CD14-positive monocyte (primary cell): ENCODE measurements around the gene CUX1. TPM values are rescaled to one million over a fixed set of nuclear protein-coding genes. Genes with fewer than 3 reads are reported as not detected.

Source experiments
- DNase-seq, 3 donors: peaks; one replicate each; pipeline ENCODE4 v3.0.0-alpha.2; 2011 to 2022
- H2AFZ ChIP-seq: 2 replicates; pipeline ENCODE4 v1.6.0; 2012; ENCODE audit warnings: mild to moderate bottlenecking, low read depth, low read length, inconsistent platforms; ENCODE audit not compliant: insufficient read depth, poor library complexity, severe bottlenecking
- H3K27ac ChIP-seq, 2 donors: 1 replicate in 1 of 2; 2 replicates in 1 of 2; pipeline ENCODE4 v1.5.1; 2012 to 2013; ENCODE audit warnings: low read length in 2 of 2, control low read depth in 1 of 2, inconsistent platforms in 1 of 2, low read depth in 1 of 2, mild to moderate bottlenecking in 1 of 2
- H3K27me3 ChIP-seq, 2 donors: one replicate each; pipeline versions ENCODE4 v1.6.0 to v1.6.1; 2011 to 2013; ENCODE audit warnings: low read length in 2 of 2; ENCODE audit not compliant: control insufficient read depth in 2 of 2, insufficient read depth in 2 of 2
- H3K36me3 ChIP-seq, 2 donors: replicated peaks in 1 of 2; 1 replicate in 1 of 2; 2 replicates in 1 of 2; pipeline versions ENCODE4 v1.5.1 to v1.6.1; 2012 to 2013; ENCODE audit warnings: low read length in 2 of 2, control low read depth in 1 of 2, inconsistent platforms in 1 of 2, mild to moderate bottlenecking in 1 of 2; ENCODE audit not compliant: insufficient read depth in 2 of 2, control insufficient read depth in 1 of 2
- H3K4me1 ChIP-seq, 2 donors: 1 replicate in 1 of 2; 2 replicates in 1 of 2; pipeline versions ENCODE4 v1.5.1 to v1.6.1; 2012 to 2013; ENCODE audit warnings: low read length in 2 of 2, control low read depth in 1 of 2, inconsistent platforms in 1 of 2, mild to moderate bottlenecking in 1 of 2, moderate library complexity in 1 of 2; ENCODE audit not compliant: insufficient read depth in 2 of 2, control insufficient read depth in 1 of 2
- H3K4me2 ChIP-seq: replicated peaks from 2 replicates; pipeline ENCODE3; 2012; ENCODE audit warnings: low read length, moderate library complexity, mild to moderate bottlenecking; ENCODE audit not compliant: poor library complexity, severe bottlenecking; ENCODE audit errors: extremely low read depth
- H3K4me3 ChIP-seq, 3 experiments: fragments of 200-600 bp in 1 of 3; sonication (generic) in 1 of 3; replicated peaks in 1 of 3; 1 replicate in 2 of 3; 2 replicates in 1 of 3; pipeline ENCODE4 v1.5.1; 2011 to 2013; ENCODE audit warnings: low read length in 3 of 3, mild to moderate bottlenecking in 3 of 3, control low read depth in 2 of 3, low read depth in 2 of 3, inconsistent platforms in 1 of 3, moderate library complexity in 1 of 3
- H3K79me2 ChIP-seq: 2 replicates; pipeline ENCODE4 v1.6.0; 2012; ENCODE audit warnings: mild to moderate bottlenecking, control low read depth, inconsistent platforms, low read length, moderate library complexity; ENCODE audit not compliant: insufficient read depth
- H3K9ac ChIP-seq: 2 replicates; pipeline ENCODE4 v1.6.0; 2017; ENCODE audit warnings: low read length, mild to moderate bottlenecking; ENCODE audit not compliant: insufficient read depth, poor library complexity, severe bottlenecking
- H3K9me3 ChIP-seq, 2 donors: replicated peaks in 1 of 2; 1 replicate in 1 of 2; 2 replicates in 1 of 2; pipeline versions ENCODE4 v1.5.1 to v1.6.1; 2012 to 2013; ENCODE audit warnings: low read length in 2 of 2, control low read depth in 1 of 2; ENCODE audit not compliant: control insufficient read depth in 1 of 2, insufficient read depth in 1 of 2
- H4K20me1 ChIP-seq: 2 replicates; pipeline ENCODE4 v1.6.0; 2012; ENCODE audit warnings: mild to moderate bottlenecking, low read length, control low read depth, moderate library complexity; ENCODE audit not compliant: insufficient read depth
- H3K27ac Mint-ChIP-seq, 7 donors: one replicate each; pipeline ENCODE4 v1.8.0; 2020; ENCODE audit warnings: mild to moderate bottlenecking in 7 of 7, mixed read lengths in 7 of 7, moderate library complexity in 6 of 7, inconsistent platforms in 2 of 7
- H3K27me3 Mint-ChIP-seq, 3 donors: one replicate each; pipeline ENCODE4 v1.8.0; 2021 to 2022; ENCODE audit warnings: low read depth in 3 of 3, mild to moderate bottlenecking in 3 of 3, mixed read lengths in 3 of 3, moderate library complexity in 3 of 3, inconsistent platforms in 1 of 3
- H3K36me3 Mint-ChIP-seq, 2 donors: one replicate each; pipeline ENCODE4 v1.8.0; 2020; ENCODE audit warnings: mixed read lengths in 2 of 2, inconsistent platforms in 1 of 2, mild to moderate bottlenecking in 1 of 2
- H3K4me1 Mint-ChIP-seq: one replicate; pipeline ENCODE4 v1.8.0; 2020; ENCODE audit warnings: mild to moderate bottlenecking, mixed read lengths
- H3K4me3 Mint-ChIP-seq, 2 donors: one replicate each; pipeline ENCODE4 v1.8.0; 2020; ENCODE audit warnings: mild to moderate bottlenecking in 2 of 2, mixed read lengths in 2 of 2, moderate library complexity in 1 of 2
- H3K9me3 Mint-ChIP-seq, 7 donors: one replicate each; pipeline ENCODE4 v1.8.0; 2020 to 2022; ENCODE audit warnings: mixed read lengths in 7 of 7, mild to moderate bottlenecking in 6 of 7, moderate library complexity in 6 of 7, inconsistent platforms in 2 of 7
- WGBS: methylation state at CpG from one replicate; pipeline ENCODE4 v1.1.5; 2013; ENCODE audit warnings: missing lambda C conversion rate; ENCODE audit not compliant: insufficient coverage; 5-methylcytosine and 5-hydroxymethylcytosine counted together
- intact Hi-C, 2 donors: fragments of 100-400 bp; cut with micrococcal nuclease; formaldehyde crosslinking; loops; one replicate each; pipeline versions ENCODE4 v1.15.0 to v1.15.1; 2023
- polyA plus RNA-seq, 3 donors: library from polyadenylated mRNA; depleted of rRNA in 1 of 3; unstranded in 2 of 3; stranded (reverse) in 1 of 3; fragments of 300-500 nt in 2 of 3; fragments of >200 nt in 1 of 3; fragmentation: Illumina TruSeq in 2 of 3; gene quantifications; 1 replicate in 2 of 3; 2 replicates in 1 of 3; pipeline ENCODE4 v1.2.3, GENCODE V29; 2012 to 2021
- TF ChIP-seq, protein P1 (sequence below): fragments of 200-600 bp; IDR thresholded peaks from one replicate; pipeline ENCODE4 v1.8.0; 2022; ENCODE audit warnings: antibody characterized with exemption, mild to moderate bottlenecking

CUX1 gene
- polyA plus RNA-seq, 3 donors: 17.6 to 38.0 (median 28.0) TPM

DNA sequence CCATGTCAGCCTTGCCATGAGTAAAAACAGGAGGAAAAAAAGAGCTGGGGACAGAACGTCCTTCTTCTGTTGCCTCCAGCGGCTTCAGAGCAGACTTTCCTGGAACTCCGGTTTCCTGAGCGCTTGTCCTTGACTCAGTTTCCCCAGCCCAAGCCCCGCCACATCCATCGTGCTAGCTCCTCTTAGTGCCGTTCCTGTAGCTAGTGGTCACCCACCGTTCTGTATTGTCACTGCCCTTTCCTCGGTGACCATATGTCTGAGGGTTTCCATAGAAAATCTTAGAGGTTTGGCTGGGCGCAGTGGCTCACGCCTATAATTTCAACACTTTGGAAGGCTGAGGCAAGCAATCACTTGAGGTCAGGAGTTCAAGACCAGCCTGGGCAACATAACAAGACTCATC lies 100.1 kb downstream of the CUX1 start:
- Histone ChIP-seq H3K27me3 (no peaks in the 10 kb centered on the region), H3K27ac (no peak overlapping the region), H3K9me3 (no peaks in the 10 kb centered on the region), H3K4me2 (no peak overlapping the region), H2AFZ (no peak overlapping the region), H4K20me1 (peaks cover 94% of the 10 kb centered on the region), H3K4me1 (peaks cover 12 to 13% of the 10 kb centered on the region in 2 donors), H3K36me3 (peaks cover 46 to 62% of the 10 kb centered on the region in 2 donors), H3K79me2 (peaks cover 93% of the 10 kb centered on the region), H3K9ac (no peak overlapping the region), H3K4me3 (no peak overlapping the region)
- 97% methylated on average over 8 of the region's 11 CpGs for WGBS
- no peak for DNase-seq
- peaks cover 14% of the 10 kb centered on the region for H3K4me1 Mint-ChIP-seq
- peak overlapping the region in 4 of 7 donors; percentile 25 to 80 (median 48) for H3K27ac Mint-ChIP-seq
- no peaks in the 10 kb centered on the region for H3K27me3 Mint-ChIP-seq
- H3K36me3 Mint-ChIP-seq: peaks cover 47 to 71% of the 10 kb centered on the region in 2 donors
- intact Hi-C loops: no loop called here
- no peak overlapping the region for H3K4me3 Mint-ChIP-seq
- H3K9me3 Mint-ChIP-seq: peaks cover 0 to 1% (median 0%) of the 10 kb centered on the region in 7 donors
- TF ChIP-seq, protein P1, sequence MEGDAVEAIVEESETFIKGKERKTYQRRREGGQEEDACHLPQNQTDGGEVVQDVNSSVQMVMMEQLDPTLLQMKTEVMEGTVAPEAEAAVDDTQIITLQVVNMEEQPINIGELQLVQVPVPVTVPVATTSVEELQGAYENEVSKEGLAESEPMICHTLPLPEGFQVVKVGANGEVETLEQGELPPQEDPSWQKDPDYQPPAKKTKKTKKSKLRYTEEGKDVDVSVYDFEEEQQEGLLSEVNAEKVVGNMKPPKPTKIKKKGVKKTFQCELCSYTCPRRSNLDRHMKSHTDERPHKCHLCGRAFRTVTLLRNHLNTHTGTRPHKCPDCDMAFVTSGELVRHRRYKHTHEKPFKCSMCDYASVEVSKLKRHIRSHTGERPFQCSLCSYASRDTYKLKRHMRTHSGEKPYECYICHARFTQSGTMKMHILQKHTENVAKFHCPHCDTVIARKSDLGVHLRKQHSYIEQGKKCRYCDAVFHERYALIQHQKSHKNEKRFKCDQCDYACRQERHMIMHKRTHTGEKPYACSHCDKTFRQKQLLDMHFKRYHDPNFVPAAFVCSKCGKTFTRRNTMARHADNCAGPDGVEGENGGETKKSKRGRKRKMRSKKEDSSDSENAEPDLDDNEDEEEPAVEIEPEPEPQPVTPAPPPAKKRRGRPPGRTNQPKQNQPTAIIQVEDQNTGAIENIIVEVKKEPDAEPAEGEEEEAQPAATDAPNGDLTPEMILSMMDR: no peak

DNA sequence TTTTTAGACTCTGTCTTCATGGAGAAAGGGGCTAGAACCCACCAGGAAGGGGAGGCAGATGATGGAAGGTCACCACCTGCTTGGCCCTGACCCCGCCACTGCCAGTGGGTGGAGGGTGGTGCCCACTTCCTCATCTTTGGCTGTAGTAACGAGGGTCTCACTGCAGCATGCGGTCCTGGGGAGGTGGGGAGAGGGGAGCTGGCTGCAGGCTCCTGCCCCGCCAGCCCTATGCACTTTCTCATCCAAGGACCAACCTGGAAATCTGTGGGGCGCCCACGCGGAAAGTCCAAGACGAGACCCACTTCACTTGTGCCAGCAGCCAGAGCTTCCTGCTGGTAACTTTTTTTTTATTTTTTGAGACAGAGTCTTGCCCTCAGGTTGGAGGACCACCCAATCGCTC lies 101.0 kb downstream of the CUX1 start:
- Histone ChIP-seq H3K9ac (no peak overlapping the region), H2AFZ (no peak overlapping the region), H4K20me1 (peaks cover 94% of the 10 kb centered on the region), H3K27ac (no peak overlapping the region), H3K36me3 (peaks cover 50 to 70% of the 10 kb centered on the region in 2 donors), H3K4me3 (no peak overlapping the region), H3K4me1 (peaks cover 4 to 5% of the 10 kb centered on the region in 2 donors), H3K9me3 (no peaks in the 10 kb centered on the region), H3K79me2 (peaks cover 93% of the 10 kb centered on the region), H3K4me2 (no peak overlapping the region), H3K27me3 (no peaks in the 10 kb centered on the region)
- Mint-ChIP-seq H3K9me3 (peaks cover 0 to 1% (median 0%) of the 10 kb centered on the region in 7 donors), H3K4me1 (peaks cover 7% of the 10 kb centered on the region), H3K27ac (peak overlapping the region in 4 of 7 donors; percentile 10 to 61 (median 49)), H3K27me3 (no peaks in the 10 kb centered on the region), H3K4me3 (no peak overlapping the region), H3K36me3 (peaks cover 52 to 73% of the 10 kb centered on the region in 2 donors)
- intact Hi-C loops: no loop called here
- 88% methylated on average over 4 of the region's 9 CpGs for WGBS
- TF ChIP-seq, protein P1: no peak
- no peak for DNase-seq
